GM18907 (cell line): Measurements from ENCODE around the gene ANKRD2.
"Not testable (repeated sequence)": the region's sequence is repeated elsewhere in the genome, so short reads cannot be mapped to it uniquely, and the experiment has no call there.

Experiments used
- ATAC-seq: cut with Tn5 transposase; IDR thresholded peaks from one replicate; pipeline ENCODE4 v1.9.1; 2021; ENCODE audit warnings: mild to moderate bottlenecking, moderate library complexity; ENCODE audit not compliant: unreplicated experiment

Gene ANKRD2

GRCh38 chr10:97546456-97547270, 25.9 kb upstream of the ANKRD2 start:
- ATAC-seq = no peak

DNA sequence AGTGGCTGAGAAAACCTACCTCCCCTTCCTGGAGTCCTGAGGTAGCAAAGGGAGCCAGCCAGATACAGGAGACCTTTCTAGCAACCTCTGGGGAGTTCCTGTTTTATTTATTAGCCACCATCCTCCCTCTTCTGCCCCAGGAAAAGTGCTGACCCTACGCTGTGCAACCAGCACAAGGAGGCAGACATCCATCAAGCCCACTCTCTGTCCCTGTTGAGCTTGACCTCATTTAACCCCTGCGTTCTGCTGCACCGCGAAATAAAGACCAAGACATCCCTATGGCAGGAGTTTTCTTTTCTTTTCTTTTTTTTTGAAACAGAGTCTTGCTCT, 25.3 kb upstream of the ANKRD2 start:
- ATAC-seq = no peak

GRCh38 chr10:97547962-97548361, 24.6 kb upstream of the ANKRD2 start:
- ATAC-seq = no peak

DNA sequence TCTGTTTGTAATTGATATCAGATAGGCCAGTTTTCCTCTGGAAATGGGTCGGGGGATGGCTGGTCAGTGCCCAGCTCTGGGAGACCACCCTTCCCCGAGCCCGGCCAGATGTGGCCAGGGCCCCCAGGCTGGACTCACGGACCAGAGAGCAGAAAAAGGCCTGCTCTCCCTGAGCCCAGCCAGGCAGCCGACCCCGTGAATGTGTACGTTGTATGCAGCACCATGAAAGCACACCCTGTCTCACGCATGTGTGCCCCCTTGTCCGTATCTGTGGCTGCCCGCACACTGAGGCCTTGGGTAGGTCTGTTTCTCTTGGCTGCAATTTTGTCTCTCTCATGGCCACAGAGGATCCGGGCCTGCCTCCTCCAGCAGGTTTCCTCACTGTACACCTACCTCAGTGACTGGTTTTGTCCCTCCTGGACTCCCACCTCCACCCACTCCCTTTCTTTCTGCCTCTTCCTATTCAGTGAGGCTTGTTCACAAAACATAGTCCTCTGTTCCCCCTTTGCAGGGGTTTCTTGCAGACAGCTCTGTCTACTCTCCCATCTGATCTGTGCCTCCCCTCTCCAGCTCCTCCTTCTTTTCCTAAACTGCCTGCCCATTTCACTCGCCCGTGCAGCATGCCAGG, 23.6 kb upstream of the ANKRD2 start:
- no peak for ATAC-seq

DNA sequence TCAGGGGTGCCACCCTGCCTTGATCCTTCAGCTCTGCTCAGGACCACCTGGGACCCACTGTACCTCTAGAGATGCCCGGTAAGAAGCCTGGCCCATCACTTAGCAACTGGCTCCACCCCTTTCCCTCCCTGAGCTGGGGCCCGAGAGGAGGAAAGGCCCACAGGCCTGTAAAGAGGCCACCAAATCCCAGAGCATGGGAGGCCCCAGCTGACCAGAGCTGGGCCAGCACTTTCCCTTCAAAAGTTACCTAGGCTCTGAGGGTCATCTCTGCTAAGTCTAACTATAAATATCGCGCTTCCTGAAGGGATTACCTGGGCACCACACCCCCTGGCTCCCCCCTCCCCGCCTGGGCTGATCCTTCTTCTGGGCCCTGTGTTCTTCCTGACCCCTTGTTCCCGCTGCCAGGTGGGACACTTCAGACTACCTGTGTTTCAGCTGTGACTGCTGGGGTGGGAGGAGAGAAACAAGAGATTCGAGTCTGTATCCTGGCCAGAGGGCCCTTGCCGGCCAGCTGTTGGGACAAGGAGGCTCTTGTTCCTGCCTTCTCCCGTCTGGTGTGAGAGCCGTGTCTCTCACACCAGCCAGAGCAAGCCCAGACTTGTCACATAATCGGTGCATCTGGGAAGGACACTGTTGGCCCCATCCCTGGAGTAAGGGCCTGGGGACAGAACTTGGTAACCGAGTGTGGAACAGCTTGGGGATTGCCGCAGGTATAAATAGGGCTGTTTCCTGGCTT, 22.8 kb upstream of the ANKRD2 start:
- ATAC-seq = no peak

DNA sequence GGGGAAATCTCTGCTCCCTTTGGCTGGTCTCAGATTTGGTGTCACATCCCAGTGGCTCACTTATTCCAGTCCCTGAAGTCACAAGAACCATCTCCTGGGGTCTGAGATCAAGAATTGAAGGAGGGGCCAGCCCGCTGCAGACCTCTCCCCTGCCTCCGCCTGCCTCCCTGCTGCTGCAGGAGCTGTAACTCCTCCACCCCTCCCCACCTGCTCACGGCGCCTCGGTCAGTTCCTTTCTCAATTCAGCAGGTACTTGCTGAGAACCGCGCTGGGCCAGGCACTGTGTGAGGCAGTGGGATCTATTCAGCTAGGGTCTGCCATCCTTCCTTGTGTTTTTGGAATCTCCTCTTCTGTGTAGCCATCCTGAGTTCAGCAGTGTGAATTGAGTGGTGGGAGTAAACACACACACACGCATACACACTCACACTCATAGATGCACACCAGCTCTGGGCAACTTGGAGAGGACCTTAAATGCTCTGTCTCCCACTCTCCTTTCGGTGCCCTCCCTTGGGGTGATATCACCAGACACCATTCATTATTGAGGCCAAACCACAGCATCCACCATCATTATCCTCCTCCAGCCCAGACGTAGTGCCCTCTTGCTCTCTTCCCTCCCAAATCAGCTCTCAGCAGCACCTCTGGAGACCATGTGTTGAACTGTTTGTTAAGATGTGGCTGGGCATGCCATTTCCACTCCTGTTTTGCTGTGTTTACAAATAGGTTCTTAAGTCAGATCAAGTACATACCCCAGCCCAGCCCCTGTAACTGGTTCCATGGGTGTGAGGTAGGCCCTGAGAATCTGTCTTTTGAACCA, 22.0 kb upstream of the ANKRD2 start:
- no peak for ATAC-seq

DNA sequence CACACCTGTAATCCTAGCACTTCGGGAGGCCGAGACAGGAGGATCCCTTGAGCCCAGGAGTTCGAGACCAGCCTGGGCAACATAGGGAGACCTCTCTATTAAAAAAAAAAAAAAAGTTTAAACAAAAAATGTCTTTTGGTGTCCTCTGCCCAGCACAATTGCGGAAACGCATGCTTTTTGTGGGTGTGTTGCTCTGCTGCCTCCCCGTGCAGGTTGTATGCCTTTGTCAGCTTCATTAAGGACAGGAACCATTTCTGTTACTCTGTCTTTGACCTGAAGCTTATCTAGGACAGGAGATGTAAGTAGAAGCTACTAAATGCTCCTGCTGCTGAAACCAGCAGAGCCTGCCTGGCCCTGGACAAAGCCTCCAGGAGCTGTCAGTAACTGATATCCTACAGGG, 21.3 kb upstream of the ANKRD2 start:
- ATAC-seq = no peak

DNA sequence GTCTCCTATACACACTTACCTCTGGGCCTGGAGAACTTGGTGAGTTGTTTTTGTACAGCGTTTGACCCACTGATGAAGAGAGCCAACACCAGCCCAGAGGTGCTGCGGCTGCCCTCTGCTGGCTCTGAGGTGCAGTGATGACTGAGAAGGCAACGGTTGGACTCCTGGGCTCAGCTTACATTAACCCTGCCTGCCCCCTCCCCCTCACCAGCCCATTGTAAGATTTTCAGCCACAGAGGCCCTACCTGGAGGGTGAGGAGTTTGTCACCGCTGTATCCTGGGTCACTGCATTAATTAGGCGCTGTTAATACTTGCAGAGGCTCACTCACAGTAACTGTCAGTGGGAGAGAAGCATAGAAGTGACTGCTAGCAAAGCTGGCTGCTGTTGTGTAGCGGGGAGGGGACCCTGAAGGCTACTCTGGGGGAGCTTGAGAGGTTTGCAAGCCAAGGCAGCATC, 19.0 kb upstream of the ANKRD2 start:
- ATAC-seq = peak; percentile 48

- not testable (repeated sequence) for ATAC-seq
Measured at GRCh38 chr10:97554336-97554735, 18.2 kb upstream of the ANKRD2 start.

- ATAC-seq = not testable (repeated sequence)
Measured at GRCh38 chr10:97555541-97555940, 17.0 kb upstream of the ANKRD2 start.

- ATAC-seq = not testable (repeated sequence)
Measured at GRCh38 chr10:97560731-97561381, 11.7 kb upstream of the ANKRD2 start.

- ATAC-seq = not testable (repeated sequence)
Measured at GRCh38 chr10:97561386-97562077, 11.0 kb upstream of the ANKRD2 start.

GRCh38 chr10:97562329-97562728, 10.2 kb upstream of the ANKRD2 start:
- ATAC-seq = not testable (repeated sequence)

- ATAC-seq = no peak
Measured at GRCh38 chr10:97563337-97563736, 9.2 kb upstream of the ANKRD2 start.

DNA sequence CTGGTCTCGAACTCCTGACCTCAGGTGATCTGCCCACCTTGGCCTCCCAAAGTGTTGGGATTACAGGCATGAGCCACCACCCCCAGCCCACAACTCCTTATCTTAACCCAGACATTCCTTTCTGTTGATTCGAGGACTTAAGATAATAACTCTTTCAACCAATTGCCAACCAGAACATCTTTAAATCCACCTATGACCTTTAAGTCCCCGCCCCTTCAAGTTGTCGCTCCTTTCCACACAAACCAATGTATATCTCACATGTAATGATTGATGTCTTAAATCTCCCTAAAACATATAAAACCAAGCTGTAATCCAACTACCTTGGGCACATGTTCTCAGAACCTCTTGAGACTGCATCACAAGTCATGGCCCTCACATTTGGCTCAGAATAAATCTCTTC, 7.8 kb upstream of the ANKRD2 start:
- ATAC-seq = no peak

DNA sequence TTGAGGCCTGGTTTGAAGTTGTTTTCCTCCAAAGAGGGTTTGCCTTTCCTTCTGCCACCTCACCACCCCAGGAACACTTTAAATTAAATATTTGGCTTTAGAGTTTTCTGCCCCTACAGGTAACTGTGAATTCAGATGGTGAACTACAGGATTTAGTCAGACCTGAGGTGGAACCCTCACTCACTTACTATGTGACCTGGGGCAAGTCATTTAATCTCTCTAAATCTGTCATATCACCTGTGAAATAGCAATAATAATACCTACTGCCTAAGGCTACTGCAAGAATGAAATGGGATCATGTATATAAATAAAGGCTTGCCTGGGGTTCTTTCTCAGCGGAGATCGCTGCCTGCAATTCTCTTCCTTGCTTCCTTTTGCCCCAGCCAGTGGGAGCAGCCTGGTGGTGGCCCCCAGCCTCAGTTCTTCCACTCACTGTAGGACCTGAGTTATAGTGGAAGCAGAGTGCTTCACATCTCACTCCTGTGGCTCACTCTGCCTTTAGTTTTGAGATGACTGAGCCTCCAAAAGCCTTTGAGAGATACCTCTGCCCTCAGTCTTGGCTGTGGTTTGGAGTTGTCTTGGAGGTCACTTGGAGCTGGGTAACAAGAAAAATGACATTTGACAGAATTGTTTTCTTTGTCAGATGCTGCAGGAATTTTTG, 6.1 kb upstream of the ANKRD2 start:
- no peak for ATAC-seq

DNA sequence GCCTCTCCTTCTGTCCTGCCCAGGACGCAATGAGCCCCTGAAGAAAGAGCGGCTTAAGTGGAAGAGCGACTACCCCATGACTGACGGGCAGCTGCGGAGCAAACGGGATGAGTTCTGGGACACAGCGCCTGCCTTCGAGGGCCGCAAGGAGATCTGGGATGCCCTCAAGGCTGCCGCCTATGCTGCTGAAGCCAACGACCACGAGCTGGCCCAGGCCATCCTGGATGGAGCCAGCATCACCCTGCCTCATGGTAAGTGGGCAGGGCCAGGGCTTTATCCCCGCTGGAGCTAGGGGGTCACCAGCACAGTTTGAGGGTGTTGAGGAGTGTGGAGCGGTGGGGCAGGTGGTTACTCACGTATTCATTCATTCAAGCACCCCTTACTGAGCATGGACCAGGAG, 4.7 kb upstream of the ANKRD2 start:
- ATAC-seq = no peak

DNA sequence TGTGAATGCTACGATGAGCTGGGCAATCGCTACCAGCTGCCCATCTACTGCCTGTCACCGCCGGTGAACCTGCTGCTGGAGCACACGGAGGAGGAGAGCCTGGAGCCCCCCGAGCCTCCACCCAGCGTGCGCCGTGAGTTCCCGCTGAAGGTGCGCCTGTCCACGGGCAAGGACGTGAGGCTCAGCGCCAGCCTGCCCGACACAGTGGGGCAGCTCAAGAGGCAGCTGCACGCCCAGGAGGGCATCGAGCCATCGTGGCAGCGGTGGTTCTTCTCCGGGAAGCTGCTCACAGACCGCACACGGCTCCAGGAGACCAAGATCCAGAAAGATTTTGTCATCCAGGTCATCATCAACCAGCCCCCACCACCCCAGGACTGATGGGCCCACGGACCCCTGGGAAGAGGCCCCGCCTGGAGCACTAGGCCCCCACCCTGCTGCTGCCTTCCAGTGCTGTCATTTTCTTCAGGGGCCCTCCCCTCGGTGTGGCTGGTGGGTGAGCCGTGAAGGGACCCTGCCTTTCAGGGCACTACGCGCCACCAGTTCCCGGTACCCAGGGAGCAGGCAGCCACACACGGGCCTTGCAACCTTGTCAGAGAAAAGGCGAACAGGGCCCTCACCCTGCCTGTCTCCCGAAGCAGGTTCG, 2.3 kb upstream of the ANKRD2 start:
- ATAC-seq = no peak
